Loucy (cell line): ENCODE data around the gene TMEM255A.
A peak's percentile ranks its signal among the peaks of the same experiment; 100 is the strongest.

Experiments used
- H2AFZ ChIP-seq: fragments of 200-600 bp; sonication (generic); 2 replicates; pipeline ENCODE4 v1.6.0; 2016; ENCODE audit warnings: antibody characterized with exemption, mild to moderate bottlenecking, low read length, moderate library complexity
- H3F3A ChIP-seq: fragments of 200-600 bp; 2 replicates; pipeline ENCODE4 v1.6.0; 2016; ENCODE audit warnings: antibody characterized with exemption, low read depth, mild to moderate bottlenecking
- H3K27me3 ChIP-seq: fragments of 200-600 bp; sonication (generic); 2 replicates; pipeline ENCODE4 v1.6.1; 2014; ENCODE audit warnings: low read length, mild to moderate bottlenecking; ENCODE audit not compliant: insufficient read depth, poor library complexity, severe bottlenecking
- H3K36me3 ChIP-seq: fragments of 200-600 bp; sonication (generic); 2 replicates; pipeline ENCODE4 v1.6.1; 2016; ENCODE audit warnings: low read length; ENCODE audit not compliant: insufficient read depth
- H3K4me1 ChIP-seq: fragments of 200-600 bp; sonication (generic); 2 replicates; pipeline ENCODE4 v1.5.1; 2014; ENCODE audit warnings: low read length, mild to moderate bottlenecking; ENCODE audit not compliant: insufficient read depth, poor library complexity, severe bottlenecking
- H3K4me2 ChIP-seq: fragments of 200-600 bp; sonication (generic); 2 replicates; pipeline ENCODE4 v1.6.0; 2014; ENCODE audit warnings: antibody characterized with exemption, low read length, low read depth, mild to moderate bottlenecking; ENCODE audit not compliant: poor library complexity, severe bottlenecking
- H3K4me3 ChIP-seq: fragments of 200-600 bp; sonication (generic); 2 replicates; pipeline ENCODE4 v1.5.1; 2014; ENCODE audit warnings: low read length, mild to moderate bottlenecking, mixed read lengths; ENCODE audit not compliant: poor library complexity, severe bottlenecking
- H3K79me2 ChIP-seq: fragments of 200-600 bp; sonication (generic); 2 replicates; pipeline ENCODE4 v1.6.1; 2014; ENCODE audit warnings: low read length; ENCODE audit not compliant: insufficient read depth
- H3K9ac ChIP-seq: fragments of 200-600 bp; sonication (generic); 2 replicates; pipeline ENCODE4 v1.6.0; 2014; ENCODE audit warnings: mild to moderate bottlenecking, low read depth, low read length, moderate library complexity; ENCODE audit not compliant: poor library complexity, severe bottlenecking
- H3K9me2 ChIP-seq: fragments of 200-600 bp; sonication (generic); replicated peaks from 2 replicates; pipeline ENCODE4 v1.6.1; 2016; ENCODE audit warnings: low read depth, low read length, mixed read lengths
- H3K9me3 ChIP-seq: fragments of 200-600 bp; sonication (generic); 2 replicates; pipeline ENCODE4 v1.6.1; 2014; ENCODE audit warnings: mild to moderate bottlenecking, antibody characterized with exemption, low read length, low read depth; ENCODE audit not compliant: insufficient read depth
- H4K20me1 ChIP-seq: fragments of 200-600 bp; sonication (generic); 2 replicates; pipeline ENCODE4 v1.6.0; 2014; ENCODE audit warnings: antibody characterized with exemption, low read length, mild to moderate bottlenecking; ENCODE audit not compliant: insufficient read depth, poor library complexity, severe bottlenecking
- CTCF ChIP-seq: fragments of 200-600 bp; sonication (generic); conservative IDR thresholded peaks from 2 replicates; pipeline ENCODE4 v1.5.1; 2014; ENCODE audit warnings: mild to moderate bottlenecking, antibody characterized with exemption, low read length
- EZH2phosphoT487 ChIP-seq: fragments of 200-600 bp; IDR thresholded peaks from 2 replicates; pipeline ENCODE4 v1.6.1; 2018; ENCODE audit warnings: antibody characterized with exemption, mild to moderate bottlenecking, moderate library complexity, borderline replicate concordance

TMEM255A gene

GRCh38 chrX:120308558-120308957 is 2.7 kb downstream of the TMEM255A start:
- no peaks in the 10 kb centered on the region for H3K9me2 ChIP-seq
- H3K9me3 ChIP-seq: no peaks in the 10 kb centered on the region
- no peaks in the 10 kb centered on the region for H3K27me3 ChIP-seq
- TF ChIP-seq EZH2phosphoT487: no peak
- TF ChIP-seq CTCF: no peak
- H3K36me3 ChIP-seq: no peaks in the 10 kb centered on the region
- H3K79me2 ChIP-seq: no peaks in the 10 kb centered on the region
- no peak overlapping the region for H3K4me2 ChIP-seq
- H4K20me1 ChIP-seq: no peaks in the 10 kb centered on the region
- no peak overlapping the region for H3K9ac ChIP-seq
- no peaks in the 10 kb centered on the region for H3F3A ChIP-seq
- H3K4me3 ChIP-seq: no peak overlapping the region
- H3K4me1 ChIP-seq: peaks cover 22% of the 10 kb centered on the region
- no peak overlapping the region for H2AFZ ChIP-seq

- peaks cover 38% of the 10 kb centered on the region for H3K4me1 ChIP-seq
- H3K9ac ChIP-seq: no peak overlapping the region
- no peaks in the 10 kb centered on the region for H3K79me2 ChIP-seq
- peak overlapping the region; percentile 37 for H3K4me2 ChIP-seq
- H3F3A ChIP-seq: 0 out of 2 replicates have a peak, but pooled peaks cover 3% of the 10 kb centered on the region
- H3K9me2 ChIP-seq: no peaks in the 10 kb centered on the region
- H3K27me3 ChIP-seq: no peaks in the 10 kb centered on the region
- no peaks in the 10 kb centered on the region for H3K36me3 ChIP-seq
- no peaks in the 10 kb centered on the region for H3K9me3 ChIP-seq
- H2AFZ ChIP-seq: no peak overlapping the region
- TF ChIP-seq EZH2phosphoT487 (no peak), CTCF (no peak)
- no peak overlapping the region for H3K4me3 ChIP-seq
- no peaks in the 10 kb centered on the region for H4K20me1 ChIP-seq
Observed at GRCh38 chrX:120306630-120307029, 4.6 kb downstream of the TMEM255A start.

- TF ChIP-seq EZH2phosphoT487 (no peak), CTCF (no peak)
- H3K9me2 ChIP-seq: no peaks in the 10 kb centered on the region
- no peaks in the 10 kb centered on the region for H3K9me3 ChIP-seq
- no peaks in the 10 kb centered on the region for H4K20me1 ChIP-seq
- peaks cover 38% of the 10 kb centered on the region for H3K4me1 ChIP-seq
- H2AFZ ChIP-seq: no peak overlapping the region
- H3K4me2 ChIP-seq: peak overlapping the region; percentile 37
- no peaks in the 10 kb centered on the region for H3K27me3 ChIP-seq
- H3K79me2 ChIP-seq: no peaks in the 10 kb centered on the region
- 0 out of 2 replicates have a peak, but pooled peaks cover 3% of the 10 kb centered on the region for H3F3A ChIP-seq
- H3K9ac ChIP-seq: no peak overlapping the region
- H3K36me3 ChIP-seq: no peaks in the 10 kb centered on the region
- no peak overlapping the region for H3K4me3 ChIP-seq
Observed at GRCh38 chrX:120305531-120306141, 5.6 kb downstream of the TMEM255A start.
